ENCODE measurements around the gene SBSN.
A peak's percentile ranks its signal among the peaks of the same experiment; 100 is the strongest.

Gene SBSN

GRCh38 chr19:35553385-35554000 is 25.4 kb upstream of the SBSN start:
- no peak for DNase-seq (ENCODE audit: low read depth)

GRCh38 chr19:35552534-35553384 is 24.6 kb upstream of the SBSN start:
- no peak for DNase-seq (ENCODE audit: low read depth)

- DNase-seq (ENCODE audit: low read depth), result no peak
Measured at GRCh38 chr19:35551091-35551810, 23.1 kb upstream of the SBSN start.

GRCh38 chr19:35549879-35550523 is 21.9 kb upstream of the SBSN start:
- DNase-seq (ENCODE audit: low read depth), result no peak

GRCh38 chr19:35549174-35549788 is 21.2 kb upstream of the SBSN start:
- peak; percentile 53 for DNase-seq (ENCODE audit: low read depth)

GRCh38 chr19:35546532-35546931 is 18.4 kb upstream of the SBSN start:
- no peak for DNase-seq (ENCODE audit: low read depth)

- DNase-seq (ENCODE audit: low read depth), result peak; percentile 59
Measured at GRCh38 chr19:35545855-35546381, 17.8 kb upstream of the SBSN start.

GRCh38 chr19:35545001-35545854 is 17.1 kb upstream of the SBSN start, which contains the start of gene TMEM147:
Gene TMEM147, plus strand, starts transcription at chr19:35545626. Its CDS starts 114 bp downstream, at chr19:35545740.
- DNase-seq (ENCODE audit: low read depth), result peak; percentile 71

- no peak for DNase-seq (ENCODE audit: low read depth)
Measured at GRCh38 chr19:35544110-35544802, 16.1 kb upstream of the SBSN start.

- DNase-seq (ENCODE audit: low read depth), result no peak
Measured at GRCh38 chr19:35543280-35544109, 15.4 kb upstream of the SBSN start.

GRCh38 chr19:35542209-35542608 is 14.1 kb upstream of the SBSN start:
- DNase-seq (ENCODE audit: low read depth), result no peak

- DNase-seq (ENCODE audit: low read depth), result no peak
Measured at GRCh38 chr19:35540356-35540927, 12.3 kb upstream of the SBSN start.

- no peak for DNase-seq (ENCODE audit: low read depth)
Measured at GRCh38 chr19:35539850-35540249, 11.7 kb upstream of the SBSN start.

GRCh38 chr19:35539314-35539713 is 11.2 kb upstream of the SBSN start:
- DNase-seq (ENCODE audit: low read depth), result no peak

- no peak for DNase-seq (ENCODE audit: low read depth)
Measured at GRCh38 chr19:35534803-35535480, 6.8 kb upstream of the SBSN start.

GRCh38 chr19:35533822-35534392 is 5.8 kb upstream of the SBSN start:
- peak; percentile 26 for DNase-seq (ENCODE audit: low read depth)

GRCh38 chr19:35533201-35533821 is 5.2 kb upstream of the SBSN start, which contains the start of gene GAPDHS:
Gene GAPDHS, plus strand, starts transcription at chr19:35533456. Its CDS starts 72 bp downstream, at chr19:35533528.
- DNase-seq (ENCODE audit: low read depth), result no peak
